ENCODE measurements around the gene PTGES3L. TPM values are rescaled to one million over a fixed set of nuclear protein-coding genes. Genes with fewer than 3 reads are reported as not detected.

The PTGES3L gene
- total RNA-seq, 3 donors from 2014 or later: 0.44 to 0.66 TPM; not detected in 1

GRCh38 chr17:43025766-43026537, 46.1 kb upstream of the PTGES3L start:
- DNase-seq (ENCODE audit: low spot score in 2 of 2): no peak
- H3K27ac ChIP-seq: peak overlapping the region; percentile 88
- intact Hi-C loops (cut with DNase I; ENCODE audit: low total_unique reads): no loop called here

DNA sequence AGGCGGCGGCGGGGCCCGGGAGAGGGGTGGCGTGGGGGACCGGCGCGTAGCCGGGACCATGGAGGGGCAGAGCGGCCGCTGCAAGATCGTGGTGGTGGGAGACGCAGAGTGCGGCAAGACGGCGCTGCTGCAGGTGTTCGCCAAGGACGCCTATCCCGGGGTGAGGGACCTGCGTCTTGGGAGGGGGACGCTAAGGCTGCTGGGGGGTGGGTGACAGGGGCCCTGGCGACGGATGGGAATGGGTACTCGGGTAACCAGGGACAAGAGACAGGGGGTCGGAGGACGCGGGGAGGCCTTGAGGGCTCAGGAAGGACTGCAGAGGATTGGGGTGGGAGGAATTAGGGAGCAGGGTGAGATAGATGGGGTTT, 45.4 kb upstream of the PTGES3L start:
- TF ChIP-seq POLR2AphosphoS5 (IDR thresholded peaks at IDR 0.05) (no peak), CTCF (IDR thresholded peaks at IDR 0.05) (no peak), POLR2A (IDR thresholded peaks at IDR 0.05) (no peak)
- Histone ChIP-seq H3K36me3 (no peaks in the 10 kb centered on the region), H3K4me1 (no peaks in the 10 kb centered on the region), H3K27ac (peak overlapping the region; percentile 88), H3K9me3 (no peaks in the 10 kb centered on the region), H3K4me3 (peak overlapping the region; percentile 43 to 70 (median 64)), H3K27me3 (no peaks in the 10 kb centered on the region)
- intact Hi-C loops (cut with DNase I; ENCODE audit: low total_unique reads): no loop called here
- DNase-seq (ENCODE audit: low spot score in 2 of 2): no peak

More at GRCh38 chr17:43025766-43026537, 46.1 kb upstream of the PTGES3L start:
- no peaks in the 10 kb centered on the region for H3K4me1 ChIP-seq
- no peaks in the 10 kb centered on the region for H3K9me3 ChIP-seq
- TF ChIP-seq CTCF (IDR thresholded peaks at IDR 0.05) (no peak), POLR2A (IDR thresholded peaks at IDR 0.05) (no peak), POLR2AphosphoS5 (IDR thresholded peaks at IDR 0.05) (no peak)
- no peaks in the 10 kb centered on the region for H3K27me3 ChIP-seq
- H3K4me3 ChIP-seq: peak overlapping the region in 2 of 3 donors; percentile 64 to 70
- H3K36me3 ChIP-seq: no peaks in the 10 kb centered on the region

DNA sequence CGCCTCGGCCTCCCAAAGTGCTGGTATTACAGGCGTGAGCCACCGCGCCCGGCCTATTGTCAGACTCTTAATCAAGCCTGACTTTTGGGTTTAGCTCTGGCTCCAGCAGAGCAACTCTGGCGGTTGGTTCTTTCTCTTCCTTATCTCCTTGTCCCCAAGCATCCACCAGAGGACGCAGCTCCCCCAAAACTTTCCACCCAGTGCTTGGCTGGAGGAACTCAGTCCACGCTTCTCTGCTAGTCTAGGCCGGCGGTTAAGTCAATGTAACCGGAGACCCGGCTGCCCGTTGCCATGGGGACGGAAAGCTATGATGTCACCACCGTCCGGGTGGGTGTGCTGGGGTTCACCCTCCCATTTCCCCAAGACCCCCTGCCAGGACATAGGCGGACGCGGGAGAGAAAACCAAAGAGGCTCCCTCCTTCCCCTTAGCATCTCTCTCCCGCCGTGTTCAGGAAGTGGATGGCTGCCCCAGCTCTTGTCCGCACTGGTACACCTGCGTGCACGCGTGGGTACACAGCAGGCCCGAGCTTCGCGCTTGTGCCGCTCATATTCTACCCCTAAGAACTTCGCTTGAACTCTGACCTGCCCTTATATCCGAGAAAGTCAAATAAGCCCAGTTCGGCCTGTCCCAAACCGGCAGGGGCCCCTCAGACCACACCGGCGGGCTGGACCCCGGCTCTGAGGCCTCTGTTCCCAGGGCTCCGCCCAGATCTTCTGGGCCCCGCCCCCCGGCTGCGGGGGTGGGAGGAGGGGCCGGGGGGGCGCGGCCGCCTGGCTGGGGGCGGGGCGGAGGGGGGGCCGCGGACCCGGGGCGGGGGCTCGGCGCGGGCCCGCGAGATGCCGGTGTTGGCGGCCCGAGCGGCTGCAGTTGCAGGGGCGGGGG, 44.8 kb upstream of the PTGES3L start, which contains the start of gene RND2:
TSS of gene RND2 (plus strand) at position 825 of the 883 bp plus-strand sequence. CDS start 117 bp downstream, outside the sequence.
- no peaks in the 10 kb centered on the region for H3K36me3 ChIP-seq
- no peaks in the 10 kb centered on the region for H3K9me3 ChIP-seq
- intact Hi-C loops (cut with DNase I; ENCODE audit: low total_unique reads): loop anchor here (5.0 kb wide), 1 partner anchor 352 kb away; no protein-coding TSS in a partner anchor
- H3K4me3 ChIP-seq: peak within 1 kb of the TSS; percentile 43 to 70 (median 64)
- no peaks in the 10 kb centered on the region for H3K4me1 ChIP-seq
- DNase-seq (ENCODE audit: low spot score in 2 of 2): peak; percentile 83 to 89
- TF ChIP-seq CTCF (IDR thresholded peaks at IDR 0.05) (peak; percentile 71 to 76 (median 73)), POLR2A (IDR thresholded peaks at IDR 0.05) (peak; percentile 35), POLR2AphosphoS5 (IDR thresholded peaks at IDR 0.05) (peak; percentile 51 to 60 (median 57))
- H3K27me3 ChIP-seq: no peaks in the 10 kb centered on the region
- peak within 1 kb of the TSS; percentile 88 for H3K27ac ChIP-seq

- TF ChIP-seq POLR2A (IDR thresholded peaks at IDR 0.05) (no peak), POLR2AphosphoS5 (IDR thresholded peaks at IDR 0.05) (peak in 2 of 3 donors; percentile 25 to 82), CTCF (IDR thresholded peaks at IDR 0.05) (no peak)
- no peaks in the 10 kb centered on the region for H3K27me3 ChIP-seq
- no peaks in the 10 kb centered on the region for H3K36me3 ChIP-seq
- H3K4me1 ChIP-seq: no peaks in the 10 kb centered on the region
- peak within 1 kb of the TSS; percentile 82 to 100 (median 90) for H3K4me3 ChIP-seq
- peak; percentile 66 to 76 for DNase-seq (ENCODE audit: low spot score in 2 of 2)
- H3K9me3 ChIP-seq: no peaks in the 10 kb centered on the region
- intact Hi-C loops (cut with DNase I; ENCODE audit: low total_unique reads): loop anchor here (5.0 kb wide), 1 partner anchor 350 kb away; no protein-coding TSS in a partner anchor
- H3K27ac ChIP-seq: peak within 1 kb of the TSS; percentile 90 to 97
Measured at GRCh38 chr17:43021741-43022512, 42.0 kb upstream of the PTGES3L start, which contains the start of gene VAT1. VAT1 (minus strand) TSS chr17:43022385; CDS start chr17:43022322, 63 bp downstream.
